CD1c-positive myeloid dendritic cell (primary cell): Measurements from ENCODE around the gene SGMS2.
"Not testable (repeated sequence)": the region's sequence is repeated elsewhere in the genome, so short reads cannot be mapped to it uniquely, and the experiment has no call there.

Experiments used
- DNase-seq: peaks from one replicate; pipeline ENCODE4 v3.0.0-alpha.2; 2016; ENCODE audit errors: extremely low spot score

SGMS2 gene

DNA sequence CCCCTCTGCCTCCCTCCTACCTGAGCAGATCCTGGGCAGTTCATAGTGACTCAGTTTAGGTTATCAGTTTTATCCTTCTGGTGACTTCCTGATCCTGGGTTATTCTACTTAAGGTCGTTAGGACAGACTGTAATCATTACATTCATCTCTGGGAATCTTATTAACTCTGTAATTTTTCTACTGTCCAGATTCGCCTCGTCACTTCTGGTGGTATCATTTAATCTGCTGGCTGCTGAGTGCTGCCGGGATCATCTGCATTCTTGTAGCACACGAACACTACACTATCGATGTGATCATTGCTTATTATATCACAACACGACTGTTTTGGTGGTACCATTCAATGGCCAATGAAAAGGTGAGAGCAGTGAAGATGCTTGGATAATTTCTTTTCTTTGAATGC, 83.6 kb downstream of the SGMS2 start:
- no peak for DNase-seq

GRCh38 chr4:107913283-107913899, 88.7 kb downstream of the SGMS2 start:
- DNase-seq = peak; percentile 83

DNA sequence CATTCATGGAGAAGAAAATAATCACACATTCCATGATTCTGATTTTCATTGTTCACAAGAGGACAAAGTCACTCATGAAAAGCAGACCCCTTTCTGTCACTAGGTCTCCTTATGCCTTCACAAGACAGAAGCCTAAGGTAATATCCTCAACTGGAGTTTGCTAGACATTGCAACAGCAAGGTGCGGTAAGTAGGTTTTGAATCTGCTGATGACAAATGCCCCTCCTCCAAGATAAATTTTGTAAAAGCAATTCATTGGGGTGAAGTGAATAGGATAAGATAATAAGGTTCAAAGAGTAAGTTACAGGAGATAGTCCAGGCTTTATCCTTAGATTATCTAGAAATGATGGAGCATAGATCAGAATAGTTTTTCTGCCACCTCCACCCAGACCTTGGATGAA, 90.5 kb downstream of the SGMS2 start:
- DNase-seq = no peak

- no peak for DNase-seq
Observed at GRCh38 chr4:107916623-107917022, 91.9 kb downstream of the SGMS2 start.

DNA sequence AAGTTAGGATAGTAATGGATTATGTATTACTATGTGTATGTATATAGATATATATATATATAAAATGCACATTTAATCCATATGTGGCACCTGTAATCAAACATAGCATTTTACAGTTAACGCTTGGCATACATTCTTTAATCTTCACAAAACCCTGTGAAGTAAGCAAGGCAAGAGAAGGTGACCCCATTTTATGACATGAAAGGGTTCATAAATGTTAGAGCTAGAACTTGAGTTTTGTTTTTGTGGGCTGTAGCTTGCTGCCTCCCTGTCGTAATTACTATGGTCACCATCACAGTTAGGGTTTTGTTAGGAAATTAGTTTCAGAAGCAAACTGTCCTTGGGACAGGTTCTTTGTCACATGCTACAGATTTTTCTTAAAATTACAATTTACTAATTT, 92.8 kb downstream of the SGMS2 start:
- no peak for DNase-seq

GRCh38 chr4:107922486-107923473, 98.0 kb downstream of the SGMS2 start:
- no peak for DNase-seq

DNA sequence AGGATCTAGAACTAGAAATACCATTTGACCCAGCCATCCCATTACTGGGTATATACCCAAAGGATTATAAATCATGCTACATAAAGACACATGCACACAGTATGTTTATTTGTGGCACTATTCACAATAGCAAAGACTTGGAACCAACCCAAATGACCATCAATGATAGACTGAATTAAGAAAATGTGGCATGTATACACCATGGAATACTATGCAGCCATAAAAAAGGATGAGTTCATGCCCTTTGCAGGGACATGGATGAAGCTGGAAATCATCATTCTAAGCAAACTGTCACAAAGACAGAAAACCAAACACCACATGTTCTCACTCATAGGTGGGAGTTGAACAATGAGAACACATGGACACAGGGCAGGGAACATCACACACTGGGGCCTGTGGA, 101.0 kb downstream of the SGMS2 start:
- DNase-seq = not testable (repeated sequence)

- DNase-seq = not testable (repeated sequence)
Observed at GRCh38 chr4:107926875-107927274, 102.1 kb downstream of the SGMS2 start.

DNA sequence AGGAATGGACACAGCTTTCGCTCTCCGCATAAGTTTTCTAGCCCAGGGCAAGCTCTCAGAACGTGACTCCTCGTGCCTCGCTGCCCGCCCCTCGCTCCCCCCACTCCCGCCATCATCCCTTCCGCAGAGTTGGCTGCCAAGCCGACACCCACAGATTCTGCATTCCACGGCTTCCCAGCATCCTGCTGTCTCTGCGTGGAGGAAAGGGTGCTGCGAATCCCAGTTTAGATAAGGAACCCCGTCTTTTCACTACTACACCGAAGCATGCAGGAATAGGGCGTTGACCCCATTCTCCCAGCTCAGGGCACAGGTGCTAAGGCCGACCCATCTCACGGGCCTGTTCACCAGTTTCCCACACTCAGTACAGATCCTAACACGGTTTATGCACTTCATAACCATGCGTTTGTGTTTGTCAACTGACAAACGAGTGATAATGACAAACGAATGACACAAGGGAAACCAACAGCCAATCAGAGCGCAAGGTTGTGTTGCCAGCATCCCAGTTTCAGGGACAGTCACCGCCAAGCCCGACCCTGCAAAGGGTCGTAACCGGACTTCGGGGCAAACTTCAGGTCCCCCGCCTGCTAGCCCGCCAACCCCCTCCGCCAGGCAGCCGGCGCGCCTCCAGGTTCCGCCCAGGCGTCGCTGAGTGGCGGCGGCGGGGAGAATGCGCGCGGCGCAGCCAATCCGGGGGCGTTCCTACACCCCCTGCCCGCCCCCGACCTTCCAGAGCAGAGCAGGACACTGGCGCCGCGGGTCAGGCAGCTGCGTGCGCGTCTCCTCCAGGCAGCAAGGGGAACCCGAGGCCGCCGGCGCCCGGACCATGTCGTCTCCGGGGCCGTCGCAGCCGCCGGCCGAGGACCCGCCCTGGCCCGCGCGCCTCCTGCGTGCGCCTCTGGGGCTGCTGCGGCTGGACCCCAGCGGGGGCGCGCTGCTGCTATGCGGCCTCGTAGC, 106.4 kb downstream of the SGMS2 start, which contains the start of gene CYP2U1:
TSS of gene CYP2U1 (plus strand) at position 729 of the 954 bp plus-strand sequence. CDS start at position 824, 95 bp downstream.
- peak; percentile 77 for DNase-seq

GRCh38 chr4:107931775-107932321, 107.1 kb downstream of the SGMS2 start:
- no peak for DNase-seq

DNA sequence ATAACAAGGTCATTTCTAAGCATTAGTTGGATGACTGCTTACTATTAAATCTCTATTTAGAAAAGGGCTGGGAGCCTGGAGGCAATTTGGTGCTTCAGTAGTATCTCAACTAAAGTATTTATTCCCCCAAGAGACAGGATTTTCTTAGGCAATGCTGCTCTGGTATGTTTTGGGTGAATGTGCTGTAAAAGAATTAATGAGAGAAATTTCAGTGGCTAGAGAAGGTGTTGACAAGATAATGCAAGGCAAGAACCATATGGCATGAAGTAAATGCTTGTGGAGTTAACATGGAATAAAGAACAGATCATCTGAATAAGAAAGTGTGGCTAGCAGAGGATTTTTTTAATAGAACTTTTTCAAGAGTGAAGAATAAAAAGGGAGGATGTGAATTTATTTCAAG, 110.5 kb downstream of the SGMS2 start:
- DNase-seq = no peak

DNA sequence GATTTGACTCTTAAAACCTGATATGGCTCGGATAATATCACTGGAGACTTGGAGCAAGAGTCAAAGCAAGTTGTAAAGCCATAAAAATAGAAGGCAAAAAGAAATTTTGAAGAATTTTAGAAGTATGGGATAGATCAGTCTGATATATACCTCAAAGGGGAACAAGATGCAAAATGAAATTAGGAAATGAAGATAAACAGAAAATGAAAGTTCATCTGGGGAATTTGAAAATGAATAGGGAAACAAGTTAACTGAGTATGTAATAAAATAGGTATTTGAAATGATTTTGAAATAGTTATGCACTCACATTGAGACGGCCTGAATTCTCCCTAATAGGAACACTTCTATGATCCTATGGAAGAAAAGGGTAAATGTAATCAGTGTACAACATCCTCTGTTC, 112.3 kb downstream of the SGMS2 start:
- peak; percentile 6 for DNase-seq

DNA sequence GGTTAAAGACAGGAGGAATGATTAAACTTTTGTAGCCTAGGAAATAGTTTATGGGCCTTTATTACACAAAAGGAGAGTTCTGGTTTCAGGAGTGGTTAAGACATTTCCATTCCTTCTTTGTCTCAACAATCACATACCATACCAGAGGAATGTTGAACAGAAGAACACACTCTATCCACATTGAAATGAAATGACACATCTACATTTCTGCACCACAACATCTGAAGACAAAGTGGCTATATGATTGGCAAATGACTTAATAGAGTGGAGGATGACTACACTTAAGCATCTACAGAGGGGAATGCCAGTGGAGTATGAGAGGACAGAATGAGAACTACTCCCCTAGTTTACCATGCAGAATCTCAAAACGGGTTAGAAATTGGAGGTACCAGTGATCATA, 114.6 kb downstream of the SGMS2 start:
- DNase-seq = no peak

DNA sequence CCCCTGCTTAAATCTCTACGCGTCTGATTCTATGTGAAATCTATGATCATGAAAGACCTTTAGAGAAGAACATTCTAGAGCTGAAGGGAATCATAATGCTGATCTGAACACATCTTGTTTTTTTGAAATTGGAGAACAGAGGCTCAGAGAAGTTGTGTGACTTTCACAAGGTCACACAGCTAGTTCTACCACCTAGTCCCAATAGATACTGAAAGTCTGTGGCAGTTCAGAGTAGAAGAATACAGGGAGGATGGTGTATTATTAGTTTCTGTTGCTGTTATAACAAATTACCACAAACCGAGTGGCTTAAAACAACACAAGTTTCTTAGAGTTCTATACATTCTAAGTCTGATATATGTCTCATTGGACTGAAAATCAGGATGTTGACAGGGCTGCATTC, 121.1 kb downstream of the SGMS2 start:
- no peak for DNase-seq

GRCh38 chr4:107950746-107951540, 126.2 kb downstream of the SGMS2 start:
- DNase-seq = no peak

- no peak for DNase-seq
Observed at GRCh38 chr4:107951551-107951950, 126.8 kb downstream of the SGMS2 start.

DNA sequence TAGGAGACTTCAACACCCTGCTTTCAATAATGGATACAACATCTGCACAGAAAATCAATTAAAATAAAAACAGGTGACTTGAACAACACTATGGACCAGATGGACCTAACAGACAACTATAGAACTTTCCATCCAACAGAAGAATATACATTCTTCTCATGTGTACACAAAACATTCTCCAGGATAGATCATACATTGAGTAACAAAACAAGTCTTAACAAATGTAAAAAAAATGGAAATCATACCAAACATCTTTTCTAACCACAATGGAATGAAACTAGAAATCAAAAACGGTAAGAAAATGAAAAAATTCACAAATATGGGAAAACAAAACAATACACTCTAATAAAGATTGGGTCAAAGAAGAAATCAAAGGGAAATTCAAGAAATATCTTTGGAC, 131.3 kb downstream of the SGMS2 start:
- no peak for DNase-seq
